Measurements from ENCODE around the gene TBC1D20. TPM values are rescaled to one million over a fixed set of nuclear protein-coding genes. Genes with fewer than 3 reads are reported as not detected.

Gene TBC1D20
- total RNA-seq, 6 donors from 2014 or later, result 35.5 to 59.7 (median 37.5) TPM

- H3K27me3 ChIP-seq, result no peaks in the 10 kb centered on the region
- TF ChIP-seq POLR2A (IDR thresholded peaks at IDR 0.05), result no peak
- no peak for TF ChIP-seq EP300 (IDR thresholded peaks at IDR 0.05)
- TF ChIP-seq POLR2AphosphoS5 (IDR thresholded peaks at IDR 0.05), result no peak
- TF ChIP-seq CTCF (IDR thresholded peaks at IDR 0.05), result no peak
- H3K4me1 ChIP-seq, result no peaks in the 10 kb centered on the region
- ATAC-seq (ENCODE audit: low FRiP score in 2 of 2) (no peak), DNase-seq (no peak)
- no peaks in the 10 kb centered on the region for H3K9me3 ChIP-seq
- H3K27ac ChIP-seq, result no peak overlapping the region
- 72 to 73% methylated on average over 2 of the region's 2 CpGs for WGBS, 2 donors
- H3K4me3 ChIP-seq, result no peak overlapping the region
- peaks cover 0 to 3% (median 1%) of the 10 kb centered on the region in 4 donors for H3K36me3 ChIP-seq
Observed at GRCh38 chr20:474581-474980, 12.2 kb upstream of the TBC1D20 start.

GRCh38 chr20:472889-473292 is 10.6 kb upstream of the TBC1D20 start:
- DNase-seq (no peak), ATAC-seq (ENCODE audit: low FRiP score in 2 of 2) (no peak)
- Histone ChIP-seq H3K27ac (no peak overlapping the region), H3K36me3 (peaks cover 0 to under 1% (median 0%) of the 10 kb centered on the region in 4 donors), H3K27me3 (no peaks in the 10 kb centered on the region), H3K4me1 (no peaks in the 10 kb centered on the region), H3K9me3 (no peaks in the 10 kb centered on the region), H3K4me3 (no peak overlapping the region)
- no peak for TF ChIP-seq POLR2A (IDR thresholded peaks at IDR 0.05)
- no peak for TF ChIP-seq POLR2AphosphoS5 (IDR thresholded peaks at IDR 0.05)
- no peak for TF ChIP-seq EP300 (IDR thresholded peaks at IDR 0.05)
- no peak for TF ChIP-seq CTCF (IDR thresholded peaks at IDR 0.05)
- WGBS, 2 donors, result 89 to 100% methylated on average over 1 of the region's 1 CpG

GRCh38 chr20:472137-472846 is 10.0 kb upstream of the TBC1D20 start:
- no peak for DNase-seq
- Histone ChIP-seq H3K9me3 (no peaks in the 10 kb centered on the region), H3K4me3 (no peak overlapping the region), H3K27me3 (no peaks in the 10 kb centered on the region), H3K27ac (no peak overlapping the region), H3K4me1 (no peaks in the 10 kb centered on the region), H3K36me3 (no peaks in the 10 kb centered on the region)
- WGBS, 2 donors, result 92 to 93% methylated on average over 9 of the region's 9 CpGs
- no peak for ATAC-seq (ENCODE audit: low FRiP score in 2 of 2)
- TF ChIP-seq POLR2A (IDR thresholded peaks at IDR 0.05) (no peak), POLR2AphosphoS5 (IDR thresholded peaks at IDR 0.05) (no peak), EP300 (IDR thresholded peaks at IDR 0.05) (no peak), CTCF (IDR thresholded peaks at IDR 0.05) (no peak)

GRCh38 chr20:469746-470490 is 7.6 kb upstream of the TBC1D20 start:
- H3K4me1 ChIP-seq, result no peaks in the 10 kb centered on the region
- no peaks in the 10 kb centered on the region for H3K36me3 ChIP-seq
- no peak for DNase-seq
- H3K27ac ChIP-seq, result no peak overlapping the region
- TF ChIP-seq EP300 (IDR thresholded peaks at IDR 0.05) (no peak), POLR2A (IDR thresholded peaks at IDR 0.05) (no peak), POLR2AphosphoS5 (IDR thresholded peaks at IDR 0.05) (no peak), CTCF (IDR thresholded peaks at IDR 0.05) (no peak)
- H3K4me3 ChIP-seq, result no peak overlapping the region
- H3K27me3 ChIP-seq, result no peaks in the 10 kb centered on the region
- 77 to 81% methylated on average over 8 of the region's 8 CpGs for WGBS, 2 donors
- H3K9me3 ChIP-seq, result no peaks in the 10 kb centered on the region
- ATAC-seq (ENCODE audit: low FRiP score in 2 of 2), result no peak
